Measurements from ENCODE around the gene SLC6A7. TPM values are rescaled to one million over a fixed set of nuclear protein-coding genes. Genes with fewer than 3 reads are reported as not detected.

The SLC6A7 gene
- total RNA-seq, 1 donor from 2014 or later, result not detected

DNA sequence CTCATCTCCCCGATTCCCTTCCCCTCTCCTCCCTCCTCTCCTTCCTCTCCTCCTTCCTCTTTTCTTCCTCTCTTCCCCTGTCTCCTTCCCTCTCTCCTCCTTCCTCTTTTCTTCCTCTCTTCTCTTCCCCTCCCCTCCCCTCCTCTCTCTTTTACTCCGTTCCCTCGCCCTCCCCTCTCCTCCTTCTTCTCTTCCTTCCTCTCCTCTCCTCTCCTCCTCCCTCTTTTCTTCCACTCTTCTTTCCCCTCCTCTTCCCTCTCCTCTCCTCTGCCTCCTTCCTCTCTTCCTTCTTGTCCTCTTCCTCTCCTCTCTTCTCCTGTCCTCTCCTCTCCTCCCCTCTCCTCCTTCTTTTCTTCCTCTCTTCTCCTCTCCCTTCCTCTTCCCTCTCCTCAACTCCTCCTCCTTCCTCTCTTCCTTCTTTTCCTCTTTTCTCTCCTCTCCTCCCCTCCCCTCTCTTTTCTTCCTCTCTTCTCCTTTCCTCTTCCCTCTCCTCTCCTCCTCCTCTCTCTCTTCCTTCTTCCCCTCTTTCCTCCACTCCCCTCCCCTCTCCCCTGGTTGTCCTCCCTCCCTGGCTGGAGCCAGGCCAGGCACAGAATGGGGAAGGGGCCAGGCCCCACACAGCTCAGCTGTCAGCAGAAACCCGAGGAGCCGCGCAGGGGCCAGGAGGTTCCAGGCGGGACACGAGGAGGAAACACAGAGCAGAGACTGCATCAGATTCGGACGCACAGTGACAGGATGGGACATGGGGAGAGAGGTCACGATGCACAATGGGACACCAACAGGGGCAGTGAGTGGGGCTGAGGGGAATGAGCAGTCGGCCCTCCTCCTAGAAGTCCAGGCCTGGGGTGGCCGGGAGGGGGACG is 51.7 kb downstream of the SLC6A7 start:
- Mint-ChIP-seq H3K27me3 (ENCODE audit: unreplicated experiment) (peaks cover 9% of the 10 kb centered on the region), H3K4me1 (ENCODE audit: low read depth, unreplicated experiment) (peaks cover 7% of the 10 kb centered on the region), H3K9me3 (ENCODE audit: unreplicated experiment) (peaks cover 3% of the 10 kb centered on the region), H3K36me3 (ENCODE audit: unreplicated experiment) (no peaks in the 10 kb centered on the region), H3K27ac (ENCODE audit: unreplicated experiment) (no peak overlapping the region), H3K4me3 (ENCODE audit: unreplicated experiment) (no peak overlapping the region)
- no peak for TF ChIP-seq CTCF (IDR thresholded peaks at IDR 0.05; ENCODE audit: partially characterized antibody, unreplicated experiment)
- DNase-seq, result no peak

DNA sequence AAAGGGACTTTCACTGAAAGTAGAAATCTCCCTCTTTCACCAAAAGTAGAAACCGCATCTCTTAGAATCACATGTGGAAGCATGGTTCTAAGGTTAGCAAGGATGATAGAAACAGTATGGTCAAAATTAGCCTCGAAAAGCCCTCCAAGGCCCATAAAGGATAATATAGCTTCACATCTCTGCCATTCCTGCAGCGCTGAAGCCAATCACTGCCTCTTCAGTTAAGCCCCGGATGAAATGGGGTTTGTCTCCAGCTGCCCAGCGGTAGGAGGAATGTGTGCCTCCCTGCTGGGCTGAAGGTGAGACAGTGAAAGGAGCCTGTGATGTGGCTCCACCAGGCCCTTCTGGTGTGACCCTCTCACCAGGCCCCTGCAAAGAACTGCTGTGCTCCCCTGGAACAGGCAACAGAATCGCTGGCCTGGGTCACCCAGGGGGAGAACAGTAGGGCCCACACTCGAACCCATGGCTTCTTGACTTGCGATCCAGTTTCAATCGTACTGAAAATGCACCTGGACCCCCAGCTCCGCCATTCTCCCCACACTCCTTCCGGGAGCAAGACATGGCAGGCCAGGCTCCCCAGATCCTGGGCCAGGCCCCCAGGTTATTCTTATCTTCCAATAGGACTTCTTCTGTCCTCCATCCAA is 52.5 kb downstream of the SLC6A7 start:
- H3K4me3 Mint-ChIP-seq (ENCODE audit: unreplicated experiment), result no peak overlapping the region
- no peak for DNase-seq
- H3K27ac Mint-ChIP-seq (ENCODE audit: unreplicated experiment), result no peak overlapping the region
- H3K27me3 Mint-ChIP-seq (ENCODE audit: unreplicated experiment), result peaks cover 7% of the 10 kb centered on the region
- no peaks in the 10 kb centered on the region for H3K36me3 Mint-ChIP-seq (ENCODE audit: unreplicated experiment)
- peaks cover 5% of the 10 kb centered on the region for H3K4me1 Mint-ChIP-seq (ENCODE audit: low read depth, unreplicated experiment)
- peaks cover 4% of the 10 kb centered on the region for H3K9me3 Mint-ChIP-seq (ENCODE audit: unreplicated experiment)
- TF ChIP-seq CTCF (IDR thresholded peaks at IDR 0.05; ENCODE audit: partially characterized antibody, unreplicated experiment), result no peak

GRCh38 chr5:150243590-150243989 is 53.7 kb downstream of the SLC6A7 start:
- H3K4me3 Mint-ChIP-seq (ENCODE audit: unreplicated experiment), result no peak overlapping the region
- H3K27me3 Mint-ChIP-seq (ENCODE audit: unreplicated experiment), result peaks cover 4% of the 10 kb centered on the region
- TF ChIP-seq CTCF (IDR thresholded peaks at IDR 0.05; ENCODE audit: partially characterized antibody, unreplicated experiment), result no peak
- H3K36me3 Mint-ChIP-seq (ENCODE audit: unreplicated experiment), result no peaks in the 10 kb centered on the region
- no peak for DNase-seq
- H3K4me1 Mint-ChIP-seq (ENCODE audit: low read depth, unreplicated experiment), result peaks cover 5% of the 10 kb centered on the region
- no peak overlapping the region for H3K27ac Mint-ChIP-seq (ENCODE audit: unreplicated experiment)
- H3K9me3 Mint-ChIP-seq (ENCODE audit: unreplicated experiment), result peaks cover 1% of the 10 kb centered on the region

- TF ChIP-seq CTCF (IDR thresholded peaks at IDR 0.05; ENCODE audit: partially characterized antibody, unreplicated experiment), result no peak
- DNase-seq, result no peak
- H3K27ac Mint-ChIP-seq (ENCODE audit: unreplicated experiment), result no peak overlapping the region
- H3K36me3 Mint-ChIP-seq (ENCODE audit: unreplicated experiment), result no peaks in the 10 kb centered on the region
- H3K4me3 Mint-ChIP-seq (ENCODE audit: unreplicated experiment), result no peak overlapping the region
- H3K27me3 Mint-ChIP-seq (ENCODE audit: unreplicated experiment), result peaks cover 4% of the 10 kb centered on the region
- peaks cover 1% of the 10 kb centered on the region for H3K9me3 Mint-ChIP-seq (ENCODE audit: unreplicated experiment)
- peaks cover 5% of the 10 kb centered on the region for H3K4me1 Mint-ChIP-seq (ENCODE audit: low read depth, unreplicated experiment)
Observed at GRCh38 chr5:150244209-150244608, 54.3 kb downstream of the SLC6A7 start.
